ENCODE measurements around the gene MELK. TPM values are rescaled to one million over a fixed set of nuclear protein-coding genes. Genes with fewer than 3 reads are reported as not detected.

MELK gene
- total RNA-seq, 2 experiments from 2014 or later = 47.9 to 58.7 TPM

DNA sequence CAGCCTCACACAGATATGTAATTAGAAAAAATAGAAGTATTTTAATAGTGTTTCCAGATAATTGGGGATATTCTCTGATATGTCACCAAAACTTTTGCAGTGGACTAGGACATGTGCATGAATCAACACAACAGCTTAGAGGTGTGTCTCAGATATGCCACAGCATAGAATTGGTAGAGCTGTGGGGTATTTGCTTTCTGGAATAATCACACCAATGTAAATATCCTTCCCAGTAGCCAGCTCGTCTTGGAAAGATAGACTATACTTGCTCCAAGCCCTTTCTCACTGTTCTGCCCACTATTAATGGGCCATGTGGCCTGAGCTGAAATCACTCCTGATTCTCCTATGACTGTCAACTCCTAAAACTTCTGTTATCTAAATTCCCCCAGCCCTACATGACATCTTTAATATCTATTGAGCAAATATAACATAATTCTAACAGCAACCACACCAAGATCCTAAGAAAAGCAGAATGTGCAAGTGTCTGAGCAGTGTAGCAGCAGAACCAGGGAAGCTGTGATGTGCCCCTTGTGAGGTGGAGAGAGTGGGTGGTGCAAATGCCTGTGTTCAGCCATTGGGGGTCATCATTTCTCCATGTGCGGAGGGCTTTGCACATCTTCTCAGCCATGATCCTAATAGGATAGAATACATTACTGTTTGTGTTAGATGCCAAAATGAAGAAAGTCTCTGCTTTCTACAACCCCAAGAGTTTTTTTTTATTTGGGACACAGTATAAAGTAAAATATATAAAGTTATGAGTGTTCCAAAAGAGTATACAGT, 65.0 kb downstream of the MELK start:
- H3K36me3 ChIP-seq (ENCODE audit: insufficient read depth, low read length) = peaks cover 74% of the 10 kb centered on the region
- TF ChIP-seq EZH2phosphoT487 (IDR thresholded peaks at IDR 0.05; ENCODE audit: borderline replicate concordance, low read depth, low read length) = no peak
- TF ChIP-seq, protein P1, sequence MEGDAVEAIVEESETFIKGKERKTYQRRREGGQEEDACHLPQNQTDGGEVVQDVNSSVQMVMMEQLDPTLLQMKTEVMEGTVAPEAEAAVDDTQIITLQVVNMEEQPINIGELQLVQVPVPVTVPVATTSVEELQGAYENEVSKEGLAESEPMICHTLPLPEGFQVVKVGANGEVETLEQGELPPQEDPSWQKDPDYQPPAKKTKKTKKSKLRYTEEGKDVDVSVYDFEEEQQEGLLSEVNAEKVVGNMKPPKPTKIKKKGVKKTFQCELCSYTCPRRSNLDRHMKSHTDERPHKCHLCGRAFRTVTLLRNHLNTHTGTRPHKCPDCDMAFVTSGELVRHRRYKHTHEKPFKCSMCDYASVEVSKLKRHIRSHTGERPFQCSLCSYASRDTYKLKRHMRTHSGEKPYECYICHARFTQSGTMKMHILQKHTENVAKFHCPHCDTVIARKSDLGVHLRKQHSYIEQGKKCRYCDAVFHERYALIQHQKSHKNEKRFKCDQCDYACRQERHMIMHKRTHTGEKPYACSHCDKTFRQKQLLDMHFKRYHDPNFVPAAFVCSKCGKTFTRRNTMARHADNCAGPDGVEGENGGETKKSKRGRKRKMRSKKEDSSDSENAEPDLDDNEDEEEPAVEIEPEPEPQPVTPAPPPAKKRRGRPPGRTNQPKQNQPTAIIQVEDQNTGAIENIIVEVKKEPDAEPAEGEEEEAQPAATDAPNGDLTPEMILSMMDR (conservative IDR thresholded peaks at IDR 0.05; ENCODE audit: low read length) = peak; percentile 66
- H3K4me3 ChIP-seq (ENCODE audit: low read depth, low read length, poor library complexity, severe bottlenecking) = no peak overlapping the region
- peak; percentile 45 for DNase-seq (ENCODE audit: low spot score)
- ChIA-PET CTCF (ENCODE audit: unreplicated experiment) (interaction anchor here (1.8 kb wide), 1 partner anchor 91 kb away, joined by 11 read pairs; no protein-coding TSS in a partner anchor), POLR2A (interaction anchor here (1.1 kb wide), 1 partner anchor 91 kb away, joined by 3 read pairs; no protein-coding TSS in a partner anchor)
- H2AFZ ChIP-seq (ENCODE audit: low read length) = no peak overlapping the region
- no peaks in the 10 kb centered on the region; the same call in 1 of the 2 replicates for H3K79me2 ChIP-seq (ENCODE audit: insufficient read depth, low read depth, low read length)
- intact Hi-C loops (cut with micrococcal nuclease; ENCODE audit: unreplicated experiment) = loop anchor here (1.0 to 10.0 kb wide), 3 partner anchors 92 to 233 kb away; partner anchors contain the start of gene RNF38
- H4K20me1 ChIP-seq (ENCODE audit: insufficient read depth, low read length) = peaks cover 9% of the 10 kb centered on the region; the same call in 1 of the 2 replicates
- no peak overlapping the region for H3K4me2 ChIP-seq (ENCODE audit: low read length)
- no peak overlapping the region for H3K27ac ChIP-seq (ENCODE audit: low read depth, low read length, poor library complexity, severe bottlenecking)
- no peaks in the 10 kb centered on the region for H3K9me3 ChIP-seq (ENCODE audit: low read length)
- BruUV-seq (replicated peaks) = no TSS peak
- peaks cover 38% of the 10 kb centered on the region for H3K4me1 ChIP-seq (ENCODE audit: insufficient read depth, low read length, poor library complexity, severe bottlenecking)
- no peaks in the 10 kb centered on the region for H3K9me2 ChIP-seq (ENCODE audit: insufficient read depth, low read length)

DNA sequence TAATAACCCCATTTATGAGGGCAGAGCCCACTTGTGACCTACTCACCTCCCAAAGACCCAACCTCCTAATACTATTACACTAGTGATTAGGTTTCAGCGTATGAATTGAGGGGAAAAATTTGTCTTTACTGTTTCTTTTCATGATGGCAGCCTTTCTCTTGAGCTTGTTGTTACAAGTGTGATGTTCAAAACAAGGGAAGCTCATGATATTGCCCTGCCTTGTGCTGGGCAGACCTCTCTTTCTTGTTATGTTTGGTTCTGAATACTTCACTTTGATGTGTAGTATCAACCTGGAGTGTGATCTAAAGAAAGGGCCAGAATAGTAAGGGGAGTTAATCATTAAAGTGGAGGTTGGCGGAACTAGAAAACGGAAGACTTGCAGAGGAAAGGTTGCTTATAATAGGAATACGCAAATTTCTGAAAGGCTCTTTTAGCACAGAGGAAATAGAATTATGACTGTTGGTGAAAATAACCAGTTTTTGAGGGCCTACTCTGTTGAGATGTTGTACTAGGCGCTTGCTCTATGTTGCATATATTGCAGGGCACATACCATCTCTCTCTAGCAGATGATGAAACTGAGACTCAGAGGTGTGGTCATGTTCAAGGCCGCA, 68.2 kb downstream of the MELK start:
- ChIA-PET POLR2A (interaction anchor here (0.6 to 1.0 kb wide), 3 partner anchors 30 to 208 kb away, joined by 3 to 4 read pairs (median 3); no protein-coding TSS in a partner anchor), CTCF (ENCODE audit: unreplicated experiment) (interaction anchor here (0.9 kb wide), 1 partner anchor 88 kb away, joined by 4 read pairs; no protein-coding TSS in a partner anchor)
- Histone ChIP-seq H3K9me3 (ENCODE audit: low read length) (no peaks in the 10 kb centered on the region), H3K9me2 (ENCODE audit: insufficient read depth, low read length) (no peaks in the 10 kb centered on the region), H4K20me1 (ENCODE audit: insufficient read depth, low read length) (peaks cover 9% of the 10 kb centered on the region; the same call in 1 of the 2 replicates), H3K79me2 (ENCODE audit: insufficient read depth, low read depth, low read length) (no peaks in the 10 kb centered on the region; the same call in 1 of the 2 replicates), H3K4me1 (ENCODE audit: insufficient read depth, low read length, poor library complexity, severe bottlenecking) (peaks cover 38% of the 10 kb centered on the region), H3K27ac (ENCODE audit: low read depth, low read length, poor library complexity, severe bottlenecking) (peak overlapping the region; percentile 59), H3K4me3 (ENCODE audit: low read depth, low read length, poor library complexity, severe bottlenecking) (peak overlapping the region; percentile 35), H2AFZ (ENCODE audit: low read length) (no peak overlapping the region), H3K4me2 (ENCODE audit: low read length) (peak overlapping the region; percentile 64), H3K36me3 (ENCODE audit: insufficient read depth, low read length) (peaks cover 76% of the 10 kb centered on the region)
- TF ChIP-seq, protein P1 (conservative IDR thresholded peaks at IDR 0.05; ENCODE audit: low read length) = no peak
- no peak for TF ChIP-seq EZH2phosphoT487 (IDR thresholded peaks at IDR 0.05; ENCODE audit: borderline replicate concordance, low read depth, low read length)
- no TSS peak for BruUV-seq (replicated peaks)
- intact Hi-C loops (cut with micrococcal nuclease; ENCODE audit: unreplicated experiment) = no loop called here
- peak; percentile 67 for DNase-seq (ENCODE audit: low spot score)

Measured in OCI-LY7 (cell line).